ENCODE data around the gene ESPNL.

DNA sequence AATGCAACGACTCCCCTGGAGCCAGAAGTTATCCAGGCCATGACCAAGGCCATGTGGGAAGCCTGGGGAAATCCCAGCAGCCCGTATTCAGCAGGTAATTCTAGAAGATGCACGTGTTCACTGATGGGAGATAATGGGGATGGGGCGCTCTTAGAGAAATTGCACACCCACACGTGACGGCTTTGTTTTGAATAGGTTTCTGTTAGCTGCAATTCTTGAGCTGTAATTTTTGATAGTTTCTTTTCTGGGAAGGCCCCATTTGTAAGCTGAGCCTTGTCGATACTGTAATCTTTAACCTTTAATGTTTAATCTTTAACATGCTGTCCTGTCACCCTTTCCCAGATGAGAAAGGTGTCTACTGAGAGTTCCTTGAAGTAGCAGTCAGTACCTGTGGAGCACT, 35.8 kb upstream of the ESPNL start:
- no peak for TF ChIP-seq POLR2A (IDR thresholded peaks at IDR 0.05)
- TF ChIP-seq, protein P1, sequence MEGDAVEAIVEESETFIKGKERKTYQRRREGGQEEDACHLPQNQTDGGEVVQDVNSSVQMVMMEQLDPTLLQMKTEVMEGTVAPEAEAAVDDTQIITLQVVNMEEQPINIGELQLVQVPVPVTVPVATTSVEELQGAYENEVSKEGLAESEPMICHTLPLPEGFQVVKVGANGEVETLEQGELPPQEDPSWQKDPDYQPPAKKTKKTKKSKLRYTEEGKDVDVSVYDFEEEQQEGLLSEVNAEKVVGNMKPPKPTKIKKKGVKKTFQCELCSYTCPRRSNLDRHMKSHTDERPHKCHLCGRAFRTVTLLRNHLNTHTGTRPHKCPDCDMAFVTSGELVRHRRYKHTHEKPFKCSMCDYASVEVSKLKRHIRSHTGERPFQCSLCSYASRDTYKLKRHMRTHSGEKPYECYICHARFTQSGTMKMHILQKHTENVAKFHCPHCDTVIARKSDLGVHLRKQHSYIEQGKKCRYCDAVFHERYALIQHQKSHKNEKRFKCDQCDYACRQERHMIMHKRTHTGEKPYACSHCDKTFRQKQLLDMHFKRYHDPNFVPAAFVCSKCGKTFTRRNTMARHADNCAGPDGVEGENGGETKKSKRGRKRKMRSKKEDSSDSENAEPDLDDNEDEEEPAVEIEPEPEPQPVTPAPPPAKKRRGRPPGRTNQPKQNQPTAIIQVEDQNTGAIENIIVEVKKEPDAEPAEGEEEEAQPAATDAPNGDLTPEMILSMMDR (IDR thresholded peaks at IDR 0.05), result no peak

Data from tibial nerve (tissue), 3 donors.